ENCODE results near the gene CIITA.
A peak's percentile ranks its signal among the peaks of the same experiment; 100 is the strongest.

The CIITA gene

DNA sequence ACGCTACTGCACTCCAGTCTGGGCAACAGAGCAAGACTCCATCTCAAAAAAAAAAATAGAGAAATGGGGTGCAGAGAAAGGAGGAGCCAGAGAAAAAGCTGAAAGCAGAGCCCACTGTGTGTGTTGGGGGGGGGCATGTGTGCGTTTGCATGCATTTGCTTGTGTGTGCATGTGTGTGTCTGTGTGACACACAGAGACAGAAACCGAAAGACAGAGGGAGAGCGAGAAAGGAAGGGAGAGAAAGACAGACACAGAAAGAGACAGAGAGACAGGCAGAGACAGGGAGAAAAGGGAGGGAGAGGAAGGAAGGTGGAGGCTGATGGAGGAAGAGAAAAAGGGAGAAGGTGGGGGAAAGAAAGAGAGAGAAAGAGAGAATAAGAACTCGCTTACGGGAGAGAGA lies 9.8 kb upstream of the CIITA start:
- H3K4me1 Mint-ChIP-seq (ENCODE audit: low read depth), result peaks cover 48% of the 10 kb centered on the region
- H3K4me3 Mint-ChIP-seq, result no peak overlapping the region
- no peaks in the 10 kb centered on the region for H3K36me3 Mint-ChIP-seq (ENCODE audit: low read depth)
- H3K27ac Mint-ChIP-seq, result peak overlapping the region; percentile 34
- peaks cover 31% of the 10 kb centered on the region for H3K27me3 Mint-ChIP-seq
- H3K9me3 Mint-ChIP-seq, result no peaks in the 10 kb centered on the region

DNA sequence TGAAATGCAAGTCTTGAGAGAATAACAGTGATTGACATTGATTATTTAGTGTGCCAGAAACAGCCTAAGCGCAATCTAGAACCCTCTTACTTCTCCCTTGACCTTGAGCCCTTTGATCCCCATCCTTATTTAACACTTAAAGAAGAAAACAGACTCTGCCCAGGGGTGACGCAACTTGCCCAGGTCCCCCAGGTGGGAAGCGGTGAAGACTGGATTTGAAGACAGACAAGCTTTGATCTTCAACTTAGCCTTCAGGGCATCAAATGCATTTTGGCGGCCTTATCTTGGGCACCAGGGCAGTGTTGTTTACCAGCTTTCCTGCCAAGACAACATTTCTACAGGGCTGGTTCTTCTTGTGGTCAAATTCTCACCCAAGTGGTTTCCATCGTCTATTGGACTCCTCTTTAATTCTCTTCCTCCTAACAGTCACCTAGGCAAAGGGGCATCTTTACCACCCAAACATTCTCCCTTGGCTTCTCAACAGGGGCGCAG lies 8.9 kb upstream of the CIITA start:
- no peaks in the 10 kb centered on the region for H3K36me3 Mint-ChIP-seq (ENCODE audit: low read depth)
- peak overlapping the region; percentile 12 for H3K27ac Mint-ChIP-seq
- peaks cover 53% of the 10 kb centered on the region for H3K4me1 Mint-ChIP-seq (ENCODE audit: low read depth)
- H3K27me3 Mint-ChIP-seq, result peaks cover 34% of the 10 kb centered on the region
- no peaks in the 10 kb centered on the region for H3K9me3 Mint-ChIP-seq
- H3K4me3 Mint-ChIP-seq, result no peak overlapping the region

GRCh38 chr16:10868596-10869469 lies 8.2 kb upstream of the CIITA start:
- Mint-ChIP-seq H3K4me1 (ENCODE audit: low read depth) (peaks cover 53% of the 10 kb centered on the region), H3K9me3 (no peaks in the 10 kb centered on the region), H3K27me3 (peaks cover 36% of the 10 kb centered on the region), H3K4me3 (peak overlapping the region; percentile 30), H3K36me3 (ENCODE audit: low read depth) (no peaks in the 10 kb centered on the region), H3K27ac (peak overlapping the region; percentile 22)

DNA sequence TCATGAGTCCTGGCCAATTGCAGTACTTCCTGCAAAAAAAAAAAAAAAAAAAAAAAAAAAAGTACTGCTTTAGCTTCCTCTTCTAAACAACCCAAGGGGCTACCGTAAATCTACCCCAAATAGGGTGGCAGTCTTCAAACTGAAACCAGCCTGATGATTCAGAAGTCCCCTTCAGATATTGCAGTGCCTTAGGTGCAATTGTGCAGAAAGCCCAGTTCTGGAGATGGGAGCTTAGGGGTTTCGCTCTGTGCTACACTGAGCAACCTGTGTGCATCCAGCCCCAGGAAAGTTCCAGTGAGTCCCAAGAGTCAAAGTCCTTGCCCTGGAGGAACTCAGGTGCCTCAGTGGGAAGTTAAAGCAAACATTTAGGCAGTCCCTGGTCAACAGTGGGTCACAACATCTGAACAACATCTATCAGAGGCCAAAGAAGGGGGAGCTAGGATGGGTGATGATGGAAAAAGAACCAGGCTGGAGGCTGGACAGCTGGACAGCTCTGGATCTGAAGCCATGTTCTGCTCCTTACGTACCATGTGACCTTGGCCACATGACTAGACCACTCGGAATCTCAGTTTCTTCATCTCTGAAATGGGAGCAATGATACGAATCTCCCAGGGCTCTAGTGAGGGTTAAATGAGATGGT lies 6.7 kb upstream of the CIITA start:
- H3K27ac Mint-ChIP-seq, result peak overlapping the region; percentile 94
- peak overlapping the region; percentile 62 for H3K4me3 Mint-ChIP-seq
- peaks cover 43% of the 10 kb centered on the region for H3K27me3 Mint-ChIP-seq
- peaks cover 63% of the 10 kb centered on the region for H3K4me1 Mint-ChIP-seq (ENCODE audit: low read depth)
- H3K36me3 Mint-ChIP-seq (ENCODE audit: low read depth), result no peaks in the 10 kb centered on the region
- no peaks in the 10 kb centered on the region for H3K9me3 Mint-ChIP-seq

DNA sequence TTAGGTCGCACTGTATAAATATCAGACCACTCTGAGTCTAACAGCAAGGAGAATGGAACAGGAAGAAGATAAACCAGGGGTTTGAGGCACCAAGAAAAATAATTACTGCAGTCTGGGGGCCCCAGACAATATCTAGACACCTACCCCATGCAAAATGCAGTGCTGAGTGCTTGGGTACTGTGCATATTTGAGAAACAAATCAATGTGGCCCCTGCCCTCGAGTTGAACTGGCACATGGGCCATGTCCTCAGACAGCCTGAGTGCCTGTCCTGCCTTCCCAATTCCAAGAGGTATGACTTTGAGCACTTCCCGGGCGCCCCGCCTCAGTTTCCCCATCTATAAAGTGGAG lies 6.2 kb upstream of the CIITA start:
- Mint-ChIP-seq H3K36me3 (ENCODE audit: low read depth) (no peaks in the 10 kb centered on the region), H3K4me1 (ENCODE audit: low read depth) (peaks cover 68% of the 10 kb centered on the region), H3K9me3 (no peaks in the 10 kb centered on the region), H3K27ac (peak overlapping the region; percentile 94), H3K27me3 (peaks cover 47% of the 10 kb centered on the region), H3K4me3 (peak overlapping the region; percentile 62)

GRCh38 chr16:10871157-10871991 lies 5.6 kb upstream of the CIITA start:
- Mint-ChIP-seq H3K4me3 (peak overlapping the region; percentile 62), H3K27me3 (peaks cover 52% of the 10 kb centered on the region), H3K27ac (peak overlapping the region; percentile 94), H3K36me3 (ENCODE audit: low read depth) (no peaks in the 10 kb centered on the region), H3K4me1 (ENCODE audit: low read depth) (peaks cover 72% of the 10 kb centered on the region), H3K9me3 (no peaks in the 10 kb centered on the region)

DNA sequence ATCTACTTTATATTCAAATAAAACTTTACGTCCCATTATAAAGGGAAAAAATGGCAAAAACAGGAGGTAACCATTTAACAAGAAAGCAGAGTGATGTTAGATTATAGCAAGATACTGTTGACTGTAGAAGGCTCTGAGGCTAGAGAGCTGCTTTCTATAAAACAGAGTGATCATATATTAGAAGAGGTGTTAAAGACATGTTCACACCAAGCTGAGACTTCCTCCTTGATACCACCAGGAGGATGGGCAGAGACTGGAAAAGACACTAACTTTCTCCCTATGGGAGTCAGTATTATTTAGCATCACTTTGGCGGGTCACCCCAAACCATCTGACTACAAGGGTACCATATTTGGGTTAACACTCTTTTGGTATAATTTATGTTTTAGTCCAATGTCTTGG lies 687 bp upstream of the CIITA start:
- Mint-ChIP-seq H3K36me3 (ENCODE audit: low read depth) (no peaks in the 10 kb centered on the region), H3K4me1 (ENCODE audit: low read depth) (peaks cover 78% of the 10 kb centered on the region), H3K4me3 (peak overlapping the region; percentile 84), H3K27ac (peak overlapping the region; percentile 5), H3K27me3 (peaks cover 79% of the 10 kb centered on the region), H3K9me3 (no peaks in the 10 kb centered on the region)

DNA sequence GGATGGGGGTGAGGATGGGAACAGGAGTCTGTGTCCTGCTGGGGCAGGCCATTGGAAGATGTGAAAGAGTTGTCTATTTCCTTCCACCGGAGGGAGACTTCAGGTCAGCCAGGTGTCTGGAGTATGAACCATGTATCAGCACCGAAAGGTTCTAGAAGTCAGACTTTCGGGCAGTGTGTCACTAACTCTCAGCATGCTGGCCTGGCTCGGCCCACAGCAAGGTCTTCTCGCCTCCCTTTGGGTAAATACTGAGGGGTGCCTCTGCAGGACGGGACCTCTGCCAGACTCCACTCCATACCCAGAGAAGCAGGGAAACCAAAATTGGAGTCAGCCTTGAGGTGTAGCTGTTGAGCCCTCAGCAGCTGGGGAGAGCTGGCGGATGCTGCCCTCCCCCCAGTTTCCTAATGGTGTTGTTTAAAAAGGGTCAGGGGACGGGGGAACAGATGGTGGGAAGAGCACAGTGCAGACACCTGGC lies 507 bp downstream of the CIITA start:
- Mint-ChIP-seq H3K27me3 (peaks cover 79% of the 10 kb centered on the region), H3K4me3 (peak overlapping the region; percentile 84), H3K27ac (peak overlapping the region; percentile 76), H3K36me3 (ENCODE audit: low read depth) (no peaks in the 10 kb centered on the region), H3K4me1 (ENCODE audit: low read depth) (peaks cover 76% of the 10 kb centered on the region), H3K9me3 (no peaks in the 10 kb centered on the region)

DNA sequence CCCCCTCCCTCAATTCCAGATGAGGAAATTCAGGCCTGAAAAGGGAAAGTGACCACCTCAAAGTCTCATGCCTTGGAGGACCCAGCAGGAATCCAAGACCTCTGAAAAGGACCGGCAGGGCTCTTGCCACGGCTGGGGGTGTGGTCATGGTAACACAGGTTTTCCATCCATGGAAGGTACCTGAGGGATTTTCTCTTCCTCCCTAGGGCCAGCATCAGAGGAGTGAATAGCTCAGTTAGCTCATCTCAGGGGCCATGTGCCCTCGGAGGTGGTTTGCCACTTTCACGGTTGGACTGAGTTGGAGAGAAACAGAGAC lies 1.3 kb downstream of the CIITA start:
- Mint-ChIP-seq H3K27ac (peak overlapping the region; percentile 69), H3K27me3 (peaks cover 74% of the 10 kb centered on the region), H3K4me1 (ENCODE audit: low read depth) (peaks cover 75% of the 10 kb centered on the region)

GRCh38 chr16:10878644-10879501 lies 1.9 kb downstream of the CIITA start:
- H3K27me3 Mint-ChIP-seq, result peaks cover 73% of the 10 kb centered on the region
- peaks cover 79% of the 10 kb centered on the region for H3K4me1 Mint-ChIP-seq (ENCODE audit: low read depth)
- peak overlapping the region; percentile 84 for H3K4me3 Mint-ChIP-seq
- peak overlapping the region; percentile 69 for H3K27ac Mint-ChIP-seq
- no peaks in the 10 kb centered on the region for H3K9me3 Mint-ChIP-seq
- peaks cover 3% of the 10 kb centered on the region for H3K36me3 Mint-ChIP-seq (ENCODE audit: low read depth)

More for the DNA sequence above, 1.3 kb downstream of the CIITA start:
- H3K4me3 Mint-ChIP-seq, result peak overlapping the region; percentile 84
- no peaks in the 10 kb centered on the region for H3K36me3 Mint-ChIP-seq (ENCODE audit: low read depth)
- no peaks in the 10 kb centered on the region for H3K9me3 Mint-ChIP-seq

DNA sequence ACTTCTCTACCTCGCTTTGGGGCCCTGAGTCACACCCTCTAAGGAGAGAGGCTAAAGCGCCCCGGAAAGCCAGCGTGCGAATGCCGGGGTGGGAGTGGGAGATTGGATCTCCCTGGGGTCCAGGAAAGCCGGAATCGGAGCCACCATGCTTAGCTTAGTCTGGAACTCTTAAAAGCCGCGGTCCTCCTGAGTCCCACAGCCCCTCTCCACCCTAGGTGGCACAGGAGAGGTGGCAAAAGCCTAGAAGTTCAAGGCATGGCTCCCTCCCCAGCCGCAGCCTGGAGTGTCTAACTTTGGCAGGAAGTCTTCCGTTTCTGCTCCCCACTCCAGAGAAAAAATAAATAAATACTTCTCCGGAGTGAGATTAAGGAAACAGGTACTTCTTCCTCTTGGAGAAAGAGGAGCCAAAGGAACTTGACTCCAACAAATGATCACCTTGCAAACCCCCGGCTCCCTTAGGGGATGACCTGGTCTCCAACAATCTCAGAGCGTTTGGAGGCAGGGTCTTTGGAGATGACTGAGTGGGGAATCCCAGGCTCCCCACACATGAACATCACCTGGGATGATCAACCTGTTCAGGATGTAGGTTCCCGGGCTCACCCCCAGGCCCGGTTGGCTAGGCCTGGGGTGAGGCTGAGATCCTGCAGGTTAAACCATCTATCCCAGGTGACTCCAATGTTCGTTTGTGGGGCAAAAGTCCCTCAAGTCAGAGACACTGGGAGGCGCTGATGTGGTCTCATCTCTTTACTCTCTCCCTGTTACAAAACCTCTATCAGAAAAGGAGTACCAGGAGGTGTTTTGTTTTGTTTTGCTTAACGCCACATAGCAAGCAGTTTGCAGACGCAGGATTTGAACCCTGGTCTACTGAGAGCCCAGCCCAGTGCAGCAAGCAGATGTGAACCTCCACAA lies 2.9 kb downstream of the CIITA start:
- Mint-ChIP-seq H3K9me3 (no peaks in the 10 kb centered on the region), H3K4me3 (peak overlapping the region; percentile 84), H3K27me3 (peaks cover 63% of the 10 kb centered on the region), H3K27ac (no peak overlapping the region), H3K36me3 (ENCODE audit: low read depth) (peaks cover 3% of the 10 kb centered on the region), H3K4me1 (ENCODE audit: low read depth) (peaks cover 73% of the 10 kb centered on the region)

DNA sequence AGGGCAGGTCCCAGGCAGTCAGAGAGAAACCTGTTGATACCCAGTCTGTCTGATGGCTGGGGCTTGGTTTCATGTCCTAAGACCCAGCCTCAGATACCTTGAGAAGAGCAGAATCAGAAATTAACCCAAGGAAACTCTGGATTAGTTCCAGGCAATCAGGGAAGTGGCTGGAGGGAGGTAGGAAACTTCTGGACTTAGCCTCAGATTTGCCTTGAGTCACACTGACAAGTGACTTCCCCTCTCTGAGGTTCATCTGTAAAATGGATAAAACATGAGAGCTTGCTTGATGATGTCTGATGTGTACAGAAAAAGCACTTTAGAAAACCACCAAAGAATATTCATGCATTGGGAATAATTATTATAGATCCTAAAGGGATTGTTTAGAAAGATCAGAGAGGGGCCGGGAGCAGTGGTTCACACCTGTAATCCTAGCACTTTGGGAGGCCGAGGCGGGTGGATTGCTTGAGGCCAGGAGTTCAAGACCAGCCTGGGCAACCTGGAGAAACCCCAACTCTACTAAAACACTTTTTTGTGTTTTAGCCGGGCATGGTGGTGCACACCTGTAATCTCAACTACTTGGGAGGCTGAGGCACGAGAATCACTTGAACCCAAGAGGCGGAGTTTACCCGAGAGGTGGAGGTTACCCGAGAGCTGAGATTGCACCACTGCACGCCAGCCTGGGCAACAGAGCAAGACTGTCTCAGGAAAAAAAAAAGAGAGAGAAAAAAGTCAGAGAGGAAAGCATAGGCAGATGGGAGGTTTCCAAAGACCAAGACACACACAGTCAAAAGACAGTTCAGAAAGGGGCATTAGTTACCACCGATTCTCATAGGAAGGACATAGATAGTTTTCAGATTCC lies 3.8 kb downstream of the CIITA start:
- Mint-ChIP-seq H3K27me3 (peaks cover 55% of the 10 kb centered on the region), H3K27ac (no peak overlapping the region), H3K9me3 (no peaks in the 10 kb centered on the region), H3K4me3 (peak overlapping the region; percentile 84), H3K36me3 (ENCODE audit: low read depth) (peaks cover 3% of the 10 kb centered on the region), H3K4me1 (ENCODE audit: low read depth) (peaks cover 72% of the 10 kb centered on the region)

All from stimulated activated naive CD8-positive, alpha-beta T cell treated with anti-CD3 and anti-CD28 coated beads, Interleukin-15, Interleukin-2, amounts not matched to agents 100 ng/mL and 50 ng/mL, for 24 hours (primary cell).